Measurements from ENCODE around the gene SPDYE2.
"Not testable (repeated sequence)": the region's sequence is repeated elsewhere in the genome, so short reads cannot be mapped to it uniquely, and the experiment has no call there.

GRCh38 chr7:102599699-102600098, 48.7 kb downstream of the SPDYE2 start:
- not testable (repeated sequence) for TF ChIP-seq CTCF (IDR thresholded peaks at IDR 0.05); ZFX (IDR thresholded peaks at IDR 0.05; ENCODE audit: borderline replicate concordance)
